ENCODE data around the gene PEX16.

DNA sequence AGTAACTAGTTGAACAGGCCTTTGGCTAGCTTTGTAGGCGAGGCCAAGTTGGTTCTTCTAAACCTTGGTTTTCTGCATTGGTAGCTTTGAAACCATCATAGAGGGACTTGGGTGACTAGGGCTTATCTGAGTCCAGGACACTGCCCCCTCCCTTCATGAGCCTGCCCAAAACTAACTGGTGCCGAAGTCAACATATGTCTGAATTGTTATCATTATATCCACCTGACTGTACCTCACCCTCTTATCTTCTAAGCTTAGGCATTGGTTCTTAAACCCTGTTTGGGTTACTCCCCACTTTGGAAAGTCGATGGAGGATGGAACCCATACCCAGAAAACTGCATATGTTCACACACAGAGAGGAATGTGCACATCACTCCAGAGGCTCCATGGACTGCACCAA lies 39.8 kb downstream of the PEX16 start:
- TF ChIP-seq EZH2 (IDR thresholded peaks at IDR 0.05; ENCODE audit: low read depth): no peak
- TF ChIP-seq, protein P1, sequence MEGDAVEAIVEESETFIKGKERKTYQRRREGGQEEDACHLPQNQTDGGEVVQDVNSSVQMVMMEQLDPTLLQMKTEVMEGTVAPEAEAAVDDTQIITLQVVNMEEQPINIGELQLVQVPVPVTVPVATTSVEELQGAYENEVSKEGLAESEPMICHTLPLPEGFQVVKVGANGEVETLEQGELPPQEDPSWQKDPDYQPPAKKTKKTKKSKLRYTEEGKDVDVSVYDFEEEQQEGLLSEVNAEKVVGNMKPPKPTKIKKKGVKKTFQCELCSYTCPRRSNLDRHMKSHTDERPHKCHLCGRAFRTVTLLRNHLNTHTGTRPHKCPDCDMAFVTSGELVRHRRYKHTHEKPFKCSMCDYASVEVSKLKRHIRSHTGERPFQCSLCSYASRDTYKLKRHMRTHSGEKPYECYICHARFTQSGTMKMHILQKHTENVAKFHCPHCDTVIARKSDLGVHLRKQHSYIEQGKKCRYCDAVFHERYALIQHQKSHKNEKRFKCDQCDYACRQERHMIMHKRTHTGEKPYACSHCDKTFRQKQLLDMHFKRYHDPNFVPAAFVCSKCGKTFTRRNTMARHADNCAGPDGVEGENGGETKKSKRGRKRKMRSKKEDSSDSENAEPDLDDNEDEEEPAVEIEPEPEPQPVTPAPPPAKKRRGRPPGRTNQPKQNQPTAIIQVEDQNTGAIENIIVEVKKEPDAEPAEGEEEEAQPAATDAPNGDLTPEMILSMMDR (conservative IDR thresholded peaks at IDR 0.05): no peak

All from PC-9 (cell line).